Smooth muscle cell (in vitro differentiated cells): ENCODE measurements around the gene IL36RN. TPM values are rescaled to one million over a fixed set of nuclear protein-coding genes. Genes with fewer than 3 reads are reported as not detected.

Experiments
- DNase-seq: peaks from one replicate; lab custom pipeline; 2025; ENCODE audit not compliant: unreplicated experiment; lab: John Stamatoyannopoulos, UW
- H2AFZ ChIP-seq: fragments of 200-600 bp; sonication (generic); 2 replicates; pipeline ENCODE4 v1.6.0; 2016; ENCODE audit warnings: antibody characterized with exemption, low read depth, mild to moderate bottlenecking
- H3F3A ChIP-seq: fragments of 200-600 bp; sonication (generic); 2 replicates; pipeline ENCODE4 v1.6.0; 2017; ENCODE audit warnings: antibody characterized with exemption, low read depth
- H3K27ac ChIP-seq: fragments of 200-600 bp; sonication (generic); 2 replicates; pipeline ENCODE4 v1.5.1; 2016; ENCODE audit warnings: low read depth, mild to moderate bottlenecking
- H3K27me3 ChIP-seq: fragments of 200-600 bp; sonication (generic); 2 replicates; pipeline ENCODE4 v1.6.1; 2016; ENCODE audit warnings: low read depth, mild to moderate bottlenecking
- H3K36me3 ChIP-seq: fragments of 200-600 bp; sonication (generic); 2 replicates; pipeline ENCODE4 v1.5.1; 2016; ENCODE audit warnings: low read depth
- H3K4me1 ChIP-seq: fragments of 200-600 bp; sonication (generic); 2 replicates; pipeline ENCODE4 v1.5.1; 2016; ENCODE audit warnings: low read depth
- H3K4me2 ChIP-seq: fragments of 200-600 bp; sonication (generic); 2 replicates; pipeline ENCODE4 v1.6.0; 2016; ENCODE audit warnings: mild to moderate bottlenecking
- H3K4me3 ChIP-seq: fragments of 200-600 bp; sonication (generic); 2 replicates; pipeline ENCODE4 v1.5.1; 2016; ENCODE audit warnings: mild to moderate bottlenecking
- H3K79me2 ChIP-seq: fragments of 200-600 bp; sonication (generic); 2 replicates; pipeline ENCODE4 v1.6.0; 2016; ENCODE audit warnings: low read depth, mild to moderate bottlenecking
- H3K9ac ChIP-seq: fragments of 200-600 bp; sonication (generic); 2 replicates; pipeline ENCODE4 v1.6.0; 2016; ENCODE audit warnings: low read depth
- H3K9me3 ChIP-seq: fragments of 200-600 bp; sonication (generic); replicated peaks from 2 replicates; pipeline ENCODE4 v1.5.1; 2016; ENCODE audit warnings: low read depth
- H4K20me1 ChIP-seq: fragments of 200-600 bp; sonication (generic); 2 replicates; pipeline ENCODE4 v1.6.0; 2016; ENCODE audit warnings: low read depth
- WGBS: methylation state at CpG from one replicate; pipeline ENCODE4 v1.1.7; 2016; ENCODE audit warnings: low lambda C conversion rate; 5-methylcytosine and 5-hydroxymethylcytosine counted together
- polyA plus RNA-seq: library from polyadenylated mRNA; unstranded; fragments of >200 nt; fragmentation: Nextera tagmentation; extraction: Ambion mirVana; gene quantifications from 2 replicates; pipeline ENCODE4 v1.2.1, GENCODE V29; 2016
- total RNA-seq: library from RNA; depleted of rRNA; stranded (reverse); fragments of >200 nt; gene quantifications from 2 replicates; pipeline ENCODE4 v1.2.3, GENCODE V29; 2014
- TF ChIP-seq, protein P1 (sequence below): fragments of 200-600 bp; sonication (generic); IDR thresholded peaks from 2 replicates; pipeline ENCODE4 v1.5.1; 2017; ENCODE audit warnings: borderline replicate concordance, mild to moderate bottlenecking, antibody characterized with exemption; ENCODE audit not compliant: insufficient read depth, poor library complexity, severe bottlenecking

Gene IL36RN
- total and polyA plus RNA-seq, 2 experiments from 2014 or later: 1.5 to 7.8 TPM

DNA sequence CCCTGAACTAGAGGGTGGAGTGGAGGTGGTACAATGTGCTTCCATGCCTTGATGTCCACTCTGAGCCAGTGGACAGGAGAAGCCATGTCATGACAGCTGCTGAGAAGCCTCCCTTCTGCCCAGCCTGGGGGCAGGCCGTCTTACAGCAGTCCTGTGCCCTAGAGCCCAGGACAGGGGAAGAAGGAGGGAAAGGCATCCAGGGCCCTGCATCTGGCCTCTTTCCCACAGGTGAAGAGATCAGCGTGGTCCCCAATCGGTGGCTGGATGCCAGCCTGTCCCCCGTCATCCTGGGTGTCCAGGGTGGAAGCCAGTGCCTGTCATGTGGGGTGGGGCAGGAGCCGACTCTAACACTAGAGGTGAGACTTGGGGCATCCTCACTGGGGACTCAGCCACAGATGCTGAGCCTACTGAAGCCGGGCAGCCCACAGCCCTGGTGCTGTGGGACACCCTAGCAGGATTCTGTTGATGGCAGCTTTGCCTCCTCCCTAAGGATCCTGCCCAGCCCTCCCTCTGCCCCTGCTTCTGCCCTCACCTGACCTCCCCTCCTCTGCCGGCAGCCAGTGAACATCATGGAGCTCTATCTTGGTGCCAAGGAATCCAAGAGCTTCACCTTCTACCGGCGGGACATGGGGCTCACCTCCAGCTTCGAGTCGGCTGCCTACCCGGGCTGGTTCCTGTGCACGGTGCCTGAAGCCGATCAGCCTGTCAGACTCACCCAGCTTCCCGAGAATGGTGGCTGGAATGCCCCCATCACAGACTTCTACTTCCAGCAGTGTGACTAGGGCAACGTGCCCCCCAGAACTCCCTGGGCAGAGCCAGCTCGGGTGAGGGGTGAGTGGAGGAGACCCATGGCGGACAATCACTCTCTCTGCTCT lies 3.1 kb downstream of the IL36RN start:
- no peaks in the 10 kb centered on the region for H3K4me1 ChIP-seq
- no peaks in the 10 kb centered on the region for H3F3A ChIP-seq
- no peak overlapping the region for H2AFZ ChIP-seq
- no peaks in the 10 kb centered on the region for H4K20me1 ChIP-seq
- H3K36me3 ChIP-seq: no peaks in the 10 kb centered on the region
- H3K9ac ChIP-seq: no peak overlapping the region
- H3K4me2 ChIP-seq: no peak overlapping the region
- no peaks in the 10 kb centered on the region for H3K79me2 ChIP-seq
- H3K4me3 ChIP-seq: no peak overlapping the region
- TF ChIP-seq, protein P1, sequence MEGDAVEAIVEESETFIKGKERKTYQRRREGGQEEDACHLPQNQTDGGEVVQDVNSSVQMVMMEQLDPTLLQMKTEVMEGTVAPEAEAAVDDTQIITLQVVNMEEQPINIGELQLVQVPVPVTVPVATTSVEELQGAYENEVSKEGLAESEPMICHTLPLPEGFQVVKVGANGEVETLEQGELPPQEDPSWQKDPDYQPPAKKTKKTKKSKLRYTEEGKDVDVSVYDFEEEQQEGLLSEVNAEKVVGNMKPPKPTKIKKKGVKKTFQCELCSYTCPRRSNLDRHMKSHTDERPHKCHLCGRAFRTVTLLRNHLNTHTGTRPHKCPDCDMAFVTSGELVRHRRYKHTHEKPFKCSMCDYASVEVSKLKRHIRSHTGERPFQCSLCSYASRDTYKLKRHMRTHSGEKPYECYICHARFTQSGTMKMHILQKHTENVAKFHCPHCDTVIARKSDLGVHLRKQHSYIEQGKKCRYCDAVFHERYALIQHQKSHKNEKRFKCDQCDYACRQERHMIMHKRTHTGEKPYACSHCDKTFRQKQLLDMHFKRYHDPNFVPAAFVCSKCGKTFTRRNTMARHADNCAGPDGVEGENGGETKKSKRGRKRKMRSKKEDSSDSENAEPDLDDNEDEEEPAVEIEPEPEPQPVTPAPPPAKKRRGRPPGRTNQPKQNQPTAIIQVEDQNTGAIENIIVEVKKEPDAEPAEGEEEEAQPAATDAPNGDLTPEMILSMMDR: no peak
- no peaks in the 10 kb centered on the region for H3K27me3 ChIP-seq
- no peak overlapping the region for H3K27ac ChIP-seq
- no peak for DNase-seq
- H3K9me3 ChIP-seq: no peaks in the 10 kb centered on the region
- 85% methylated on average over 18 of the region's 18 CpGs for WGBS

DNA sequence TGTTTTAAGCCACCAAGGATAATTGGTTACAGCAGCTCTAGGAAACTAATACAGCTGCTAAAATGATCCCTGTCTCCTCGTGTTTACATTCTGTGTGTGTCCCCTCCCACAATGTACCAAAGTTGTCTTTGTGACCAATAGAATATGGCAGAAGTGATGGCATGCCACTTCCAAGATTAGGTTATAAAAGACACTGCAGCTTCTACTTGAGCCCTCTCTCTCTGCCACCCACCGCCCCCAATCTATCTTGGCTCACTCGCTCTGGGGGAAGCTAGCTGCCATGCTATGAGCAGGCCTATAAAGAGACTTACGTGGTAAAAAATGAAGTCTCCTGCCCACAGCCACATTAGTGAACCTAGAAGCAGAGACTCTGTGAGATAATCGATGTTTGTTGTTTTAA lies 5.3 kb downstream of the IL36RN start:
- no peak overlapping the region for H3K4me2 ChIP-seq
- no peak overlapping the region for H2AFZ ChIP-seq
- H3K4me3 ChIP-seq: no peak overlapping the region
- DNase-seq: no peak
- 79% methylated on average over 5 of the region's 5 CpGs for WGBS
- H3F3A ChIP-seq: no peaks in the 10 kb centered on the region
- no peaks in the 10 kb centered on the region for H3K9me3 ChIP-seq
- no peaks in the 10 kb centered on the region for H4K20me1 ChIP-seq
- H3K9ac ChIP-seq: no peak overlapping the region
- no peak overlapping the region for H3K27ac ChIP-seq
- peaks cover 5% of the 10 kb centered on the region for H3K27me3 ChIP-seq
- no peaks in the 10 kb centered on the region for H3K79me2 ChIP-seq
- no peaks in the 10 kb centered on the region for H3K36me3 ChIP-seq
- no peaks in the 10 kb centered on the region for H3K4me1 ChIP-seq
- TF ChIP-seq, protein P1: no peak

DNA sequence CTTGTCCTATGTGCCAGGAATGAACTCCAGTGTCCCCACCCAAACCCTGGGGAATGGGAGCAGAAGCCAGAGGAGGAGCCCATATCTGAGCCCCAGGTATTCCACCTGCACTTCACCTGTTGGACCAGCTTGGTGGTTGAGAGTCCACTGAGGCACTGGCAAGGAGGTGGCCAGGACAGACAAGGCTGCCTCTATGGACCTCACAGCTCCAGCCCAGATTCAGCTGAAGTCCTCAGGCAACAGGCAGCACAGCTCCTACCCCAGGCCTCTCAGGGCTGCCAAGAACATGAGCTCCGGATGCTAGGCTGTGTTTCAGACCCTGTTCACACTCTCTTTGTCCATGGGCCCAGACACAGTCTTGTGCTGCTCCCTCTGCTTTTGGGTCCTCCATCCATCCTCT lies 5.9 kb downstream of the IL36RN start:
- H3K4me1 ChIP-seq: no peaks in the 10 kb centered on the region
- H3K4me2 ChIP-seq: no peak overlapping the region
- no peaks in the 10 kb centered on the region for H3F3A ChIP-seq
- no peak overlapping the region for H2AFZ ChIP-seq
- H4K20me1 ChIP-seq: no peaks in the 10 kb centered on the region
- no peaks in the 10 kb centered on the region for H3K79me2 ChIP-seq
- no peaks in the 10 kb centered on the region for H3K36me3 ChIP-seq
- no peaks in the 10 kb centered on the region for H3K9me3 ChIP-seq
- WGBS: 57% methylated on average over 1 of the region's 1 CpG
- H3K9ac ChIP-seq: no peak overlapping the region
- H3K27ac ChIP-seq: no peak overlapping the region
- DNase-seq: no peak
- no peak overlapping the region for H3K4me3 ChIP-seq
- TF ChIP-seq, protein P1: no peak
- peaks cover 5% of the 10 kb centered on the region for H3K27me3 ChIP-seq

DNA sequence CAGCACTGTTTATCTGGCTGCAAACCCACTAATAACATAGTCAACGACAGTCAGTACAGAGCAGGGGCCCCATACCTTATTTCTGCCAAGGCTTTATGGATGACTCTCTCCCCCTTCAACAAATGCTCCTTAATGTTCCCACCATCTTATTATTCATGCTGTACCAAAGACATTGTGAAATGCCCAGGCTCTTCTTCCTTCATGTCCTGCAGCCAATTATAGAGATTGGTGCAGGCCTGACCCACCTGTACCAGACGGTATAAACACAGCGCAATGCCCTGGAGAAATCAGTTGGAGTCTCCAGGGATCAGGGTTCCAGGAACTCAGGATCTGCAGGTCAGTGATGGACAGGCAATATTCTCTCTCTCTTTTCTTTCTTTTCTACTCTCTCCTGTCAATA lies 8.7 kb downstream of the IL36RN start, which contains the start of gene IL1F10:
Gene IL1F10, plus strand, starts transcription at position 290 of the 400 bp plus-strand sequence. CDS start 4,769 bp downstream, outside the sequence.
- Histone ChIP-seq H3F3A (no peaks in the 10 kb centered on the region), H3K27ac (no peak within 1 kb of the TSS), H3K4me2 (no peak within 1 kb of the TSS), H3K9me3 (no peaks in the 10 kb centered on the region), H3K79me2 (no peaks in the 10 kb centered on the region), H3K9ac (no peak within 1 kb of the TSS), H4K20me1 (no peaks in the 10 kb centered on the region), H3K4me1 (no peaks in the 10 kb centered on the region), H2AFZ (no peak within 1 kb of the TSS), H3K36me3 (no peaks in the 10 kb centered on the region), H3K27me3 (peaks cover 5% of the 10 kb centered on the region), H3K4me3 (no peak within 1 kb of the TSS)
- WGBS: 95% methylated on average over 3 of the region's 3 CpGs
- TF ChIP-seq, protein P1: no peak
- no peak for DNase-seq
